Activated CD8-positive, alpha-beta T cell treated with anti-CD3 and anti-CD28 coated beads for 36 hours (primary cell): ENCODE measurements around the gene PUM1. TPM values are rescaled to one million over a fixed set of nuclear protein-coding genes. Genes with fewer than 3 reads are reported as not detected.

Experiments
- ATAC-seq: fragments of 200-7000 bp; cut with Tn5 transposase; one replicate; pipeline ENCODE4 v1.10.0; 2021; ENCODE audit warnings: mild to moderate bottlenecking, moderate library complexity
- CTCF ChIA-PET: fragments of 350-600 bp; sonication (Branson Sonifier 250); formaldehyde crosslinking; loops from one replicate; lab custom pipeline; 2021; ENCODE audit warnings: antibody characterized with exemption; lab: Charles Lee
- POLR2A ChIA-PET: fragments of 350-600 bp; sonication (Branson Sonifier 250); formaldehyde crosslinking; loops from one replicate; lab custom pipeline; 2021; ENCODE audit warnings: antibody characterized with exemption; lab: Charles Lee
- DNase-seq: peaks from one replicate; pipeline ENCODE4 v3.0.0-alpha.2; 2020
- H3K27ac Mint-ChIP-seq: one replicate; pipeline ENCODE4 v1.8.0; 2021; ENCODE audit warnings: mild to moderate bottlenecking, mixed read lengths
- H3K27me3 Mint-ChIP-seq: one replicate; pipeline ENCODE4 v1.8.0; 2021; ENCODE audit warnings: mixed read lengths
- H3K36me3 Mint-ChIP-seq: one replicate; pipeline ENCODE4 v1.8.0; 2021; ENCODE audit warnings: low read depth, mixed read lengths
- H3K4me1 Mint-ChIP-seq: one replicate; pipeline ENCODE4 v1.8.0; 2021; ENCODE audit warnings: low read depth, mixed read lengths
- H3K4me3 Mint-ChIP-seq: one replicate; pipeline ENCODE4 v1.8.0; 2021; ENCODE audit warnings: mild to moderate bottlenecking, moderate library complexity, mixed read lengths
- H3K9me3 Mint-ChIP-seq: one replicate; pipeline ENCODE4 v1.8.0; 2021; ENCODE audit warnings: mixed read lengths
- CTCF ChIP-seq: fragments of 200-600 bp; IDR thresholded peaks from one replicate; pipeline ENCODE4 v1.8.0; 2022; ENCODE audit warnings: antibody characterized with exemption, mild to moderate bottlenecking
- intact Hi-C: fragments of 100-400 bp; cut with micrococcal nuclease; formaldehyde crosslinking; loops from one replicate; pipeline ENCODE4 v1.10.0; 2022
- total RNA-seq, 2 experiments: library from RNA; stranded (reverse); gene quantifications; one replicate each; pipeline ENCODE4 v1.2.3, GENCODE V29; 2021

The PUM1 gene
- total RNA-seq, 2 experiments from 2014 or later, result 98.0 to 99.0 TPM

DNA sequence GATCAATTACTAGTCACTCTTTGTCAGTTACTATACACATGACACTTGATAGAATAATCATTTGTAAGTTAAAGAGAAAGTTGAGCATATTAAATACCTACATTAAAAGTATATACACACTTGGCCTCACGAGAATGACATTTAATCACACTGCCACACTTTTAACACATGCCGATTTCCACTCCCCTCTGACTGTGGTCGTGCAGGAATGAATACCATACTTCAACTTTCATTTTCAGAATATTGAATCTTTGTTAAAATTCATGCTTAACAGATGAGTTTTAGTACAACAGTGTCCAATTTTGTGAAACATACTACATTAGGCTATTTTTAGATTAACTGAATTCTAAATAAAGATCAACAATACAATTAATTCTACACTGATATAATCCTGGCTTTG is 78.8 kb downstream of the PUM1 start:
- POLR2A ChIA-PET, result interaction anchor here (1.0 kb wide), 1 partner anchor 22 kb away, joined by 3 read pairs; no protein-coding TSS in a partner anchor
- H3K9me3 Mint-ChIP-seq, result no peaks in the 10 kb centered on the region
- no peaks in the 10 kb centered on the region for H3K27me3 Mint-ChIP-seq
- H3K36me3 Mint-ChIP-seq, result peaks cover 50% of the 10 kb centered on the region
- intact Hi-C loops, result no loop called here
- H3K4me1 Mint-ChIP-seq, result peaks cover 64% of the 10 kb centered on the region
- H3K4me3 Mint-ChIP-seq, result no peak overlapping the region
- no peak overlapping the region for H3K27ac Mint-ChIP-seq
- CTCF ChIA-PET, result interaction anchor here (1.7 kb wide), 1 partner anchor 10 kb away, joined by 5 read pairs; no protein-coding TSS in a partner anchor
- TF ChIP-seq CTCF, result no peak
- DNase-seq (no peak), ATAC-seq (no peak)

GRCh38 chr1:30984991-30985503 is 80.5 kb downstream of the PUM1 start:
- intact Hi-C loops, result no loop called here
- Mint-ChIP-seq H3K9me3 (no peaks in the 10 kb centered on the region), H3K4me3 (no peak overlapping the region), H3K27me3 (no peaks in the 10 kb centered on the region), H3K27ac (peak overlapping the region; percentile 49), H3K36me3 (peaks cover 44% of the 10 kb centered on the region), H3K4me1 (peaks cover 59% of the 10 kb centered on the region)
- no peak for ATAC-seq
- ChIA-PET CTCF (interaction anchor here (1.4 kb wide), 1 partner anchor 25 kb away, joined by 6 read pairs; no protein-coding TSS in a partner anchor), POLR2A (no interaction called here)
- TF ChIP-seq CTCF, result no peak
- no peak for DNase-seq

- Mint-ChIP-seq H3K36me3 (peaks cover 45% of the 10 kb centered on the region), H3K4me1 (peaks cover 60% of the 10 kb centered on the region), H3K27ac (no peak overlapping the region), H3K9me3 (no peaks in the 10 kb centered on the region), H3K4me3 (no peak overlapping the region), H3K27me3 (no peaks in the 10 kb centered on the region)
- no peak for ATAC-seq
- ChIA-PET POLR2A (interaction anchor here (0.7 kb wide), 1 partner anchor 62 kb away, joined by 4 read pairs; no protein-coding TSS in a partner anchor), CTCF (interaction anchor here (1.4 kb wide), 1 partner anchor 26 kb away, joined by 6 read pairs; no protein-coding TSS in a partner anchor)
- intact Hi-C loops, result no loop called here
- TF ChIP-seq CTCF, result no peak
- DNase-seq, result no peak
These were observed 81.2 kb downstream of the PUM1 start for GRCh38 chr1:30984165-30984889.

GRCh38 chr1:30982937-30983336 is 82.6 kb downstream of the PUM1 start:
- no peak for ATAC-seq
- no peaks in the 10 kb centered on the region for H3K9me3 Mint-ChIP-seq
- POLR2A ChIA-PET, result interaction anchor here (1.2 kb wide), 1 partner anchor 20 kb away, joined by 3 read pairs; no protein-coding TSS in a partner anchor
- CTCF ChIA-PET, result no interaction called here
- peaks cover 49% of the 10 kb centered on the region for H3K36me3 Mint-ChIP-seq
- intact Hi-C loops, result no loop called here
- peak overlapping the region; percentile 31 for H3K27ac Mint-ChIP-seq
- H3K4me1 Mint-ChIP-seq, result peaks cover 57% of the 10 kb centered on the region
- no peak for TF ChIP-seq CTCF
- DNase-seq, result no peak
- no peak overlapping the region for H3K4me3 Mint-ChIP-seq
- no peaks in the 10 kb centered on the region for H3K27me3 Mint-ChIP-seq

- Mint-ChIP-seq H3K36me3 (peaks cover 53% of the 10 kb centered on the region), H3K4me1 (peaks cover 60% of the 10 kb centered on the region), H3K27me3 (no peaks in the 10 kb centered on the region), H3K27ac (no peak overlapping the region), H3K4me3 (no peak overlapping the region), H3K9me3 (no peaks in the 10 kb centered on the region)
- TF ChIP-seq CTCF, result no peak
- CTCF ChIA-PET, result no interaction called here
- intact Hi-C loops, result no loop called here
- ATAC-seq (no peak), DNase-seq (no peak)
- POLR2A ChIA-PET, result interaction anchor here (1.2 kb wide), 1 partner anchor 21 kb away, joined by 3 read pairs; no protein-coding TSS in a partner anchor
These were observed 83.1 kb downstream of the PUM1 start for GRCh38 chr1:30982431-30982830.
